ENCODE results near the gene NRG3.

GRCh38 chr10:82889728-82890127 lies 1014.7 kb downstream of the NRG3 start:
- TF ChIP-seq CTCF (conservative IDR thresholded peaks at IDR 0.05; ENCODE audit: low read length), result no peak
- TF ChIP-seq EZH2phosphoT487 (IDR thresholded peaks at IDR 0.05; ENCODE audit: borderline replicate concordance, low read depth, low read length), result no peak
